Measurements from ENCODE around the gene GPATCH8.

- no peak for TF ChIP-seq CTCF (IDR thresholded peaks at IDR 0.05)
- TF ChIP-seq POLR2A (IDR thresholded peaks at IDR 0.05), result no peak
- no peak for TF ChIP-seq EP300 (IDR thresholded peaks at IDR 0.05)
- no peak for TF ChIP-seq POLR2AphosphoS5 (IDR thresholded peaks at IDR 0.05)
Observed at GRCh38 chr17:44384823-44385286, 118.4 kb downstream of the GPATCH8 start.
